Activated CD4-positive, alpha-beta T cell treated with anti-CD3 and anti-CD28 coated beads, Interleukin-2, amount 10 ng/mL, durations not matched to agents 7 days and 5 days (primary cell): Measurements from ENCODE around the gene LYSET. TPM values are rescaled to one million over a fixed set of nuclear protein-coding genes. Genes with fewer than 3 reads are reported as not detected.
"Not testable (repeated sequence)": the region's sequence is repeated elsewhere in the genome, so short reads cannot be mapped to it uniquely, and the experiment has no call there.

Experiments used
- CTCF ChIA-PET: fragments of 350-600 bp; sonication (Branson Sonifier 250); formaldehyde crosslinking; loops from one replicate; lab custom pipeline; 2021; ENCODE audit warnings: antibody characterized with exemption; lab: Charles Lee
- POLR2A ChIA-PET: fragments of 350-600 bp; sonication (Branson Sonifier 250); formaldehyde crosslinking; loops from one replicate; lab custom pipeline; 2021; ENCODE audit warnings: antibody characterized with exemption; lab: Charles Lee
- DNase-seq: peaks from one replicate; pipeline ENCODE4 v3.0.0-alpha.2; 2020
- H3K27ac Mint-ChIP-seq: one replicate; pipeline ENCODE4 v1.8.0; 2021; ENCODE audit warnings: mild to moderate bottlenecking, moderate library complexity, mixed read lengths
- H3K27me3 Mint-ChIP-seq: one replicate; pipeline ENCODE4 v1.8.0; 2021; ENCODE audit warnings: mixed read lengths
- H3K36me3 Mint-ChIP-seq: one replicate; pipeline ENCODE4 v1.8.0; 2021; ENCODE audit warnings: low read depth, mixed read lengths
- H3K4me1 Mint-ChIP-seq: one replicate; pipeline ENCODE4 v1.8.0; 2021; ENCODE audit warnings: mixed read lengths
- H3K4me3 Mint-ChIP-seq: one replicate; pipeline ENCODE4 v1.8.0; 2021; ENCODE audit warnings: mild to moderate bottlenecking, moderate library complexity, mixed read lengths
- H3K9me3 Mint-ChIP-seq: one replicate; pipeline ENCODE4 v1.8.0; 2021; ENCODE audit warnings: mixed read lengths
- total RNA-seq, 2 experiments: library from RNA; stranded (reverse); gene quantifications; one replicate each; pipeline ENCODE4 v1.2.3, GENCODE V29; 2021

LYSET gene
- total RNA-seq, 2 experiments from 2014 or later = 10.8 to 11.0 TPM

- H3K9me3 Mint-ChIP-seq = no peaks in the 10 kb centered on the region
- H3K4me3 Mint-ChIP-seq = no peak overlapping the region
- ChIA-PET CTCF (interaction anchor here (1.3 kb wide), 1 partner anchor 11 kb away, joined by 4 read pairs; no protein-coding TSS in a partner anchor), POLR2A (no interaction called here)
- no peaks in the 10 kb centered on the region for H3K36me3 Mint-ChIP-seq
- H3K4me1 Mint-ChIP-seq = no peaks in the 10 kb centered on the region
- H3K27ac Mint-ChIP-seq = no peak overlapping the region
- no peaks in the 10 kb centered on the region for H3K27me3 Mint-ChIP-seq
- DNase-seq = no peak
These were observed 28.3 kb upstream of the LYSET start for GRCh38 chr14:93156693-93157369.

GRCh38 chr14:93158349-93158748 is 26.8 kb upstream of the LYSET start:
- H3K4me1 Mint-ChIP-seq, H3K27me3 Mint-ChIP-seq, DNase-seq, H3K27ac Mint-ChIP-seq, H3K4me3 Mint-ChIP-seq, POLR2A ChIA-PET, H3K36me3 Mint-ChIP-seq, H3K9me3 Mint-ChIP-seq, CTCF ChIA-PET: not testable (repeated sequence)

- H3K36me3 Mint-ChIP-seq, H3K9me3 Mint-ChIP-seq, H3K4me1 Mint-ChIP-seq, POLR2A ChIA-PET, H3K4me3 Mint-ChIP-seq, H3K27me3 Mint-ChIP-seq, H3K27ac Mint-ChIP-seq: not testable (repeated sequence)
- CTCF ChIA-PET = interaction anchor here (0.6 kb wide), 1 partner anchor 1402 kb away, joined by 5 read pairs; no protein-coding TSS in a partner anchor
- DNase-seq = peak; percentile 17
These were observed 25.3 kb upstream of the LYSET start for GRCh38 chr14:93159625-93160352.

- Mint-ChIP-seq H3K36me3 (no peaks in the 10 kb centered on the region), H3K4me3 (no peak overlapping the region), H3K27me3 (no peaks in the 10 kb centered on the region), H3K27ac (no peak overlapping the region), H3K4me1 (no peaks in the 10 kb centered on the region), H3K9me3 (no peaks in the 10 kb centered on the region)
- peak; percentile 14 for DNase-seq
- POLR2A ChIA-PET = no interaction called here
- CTCF ChIA-PET = no interaction called here
These were observed 24.7 kb upstream of the LYSET start for GRCh38 chr14:93160353-93160801.

DNA sequence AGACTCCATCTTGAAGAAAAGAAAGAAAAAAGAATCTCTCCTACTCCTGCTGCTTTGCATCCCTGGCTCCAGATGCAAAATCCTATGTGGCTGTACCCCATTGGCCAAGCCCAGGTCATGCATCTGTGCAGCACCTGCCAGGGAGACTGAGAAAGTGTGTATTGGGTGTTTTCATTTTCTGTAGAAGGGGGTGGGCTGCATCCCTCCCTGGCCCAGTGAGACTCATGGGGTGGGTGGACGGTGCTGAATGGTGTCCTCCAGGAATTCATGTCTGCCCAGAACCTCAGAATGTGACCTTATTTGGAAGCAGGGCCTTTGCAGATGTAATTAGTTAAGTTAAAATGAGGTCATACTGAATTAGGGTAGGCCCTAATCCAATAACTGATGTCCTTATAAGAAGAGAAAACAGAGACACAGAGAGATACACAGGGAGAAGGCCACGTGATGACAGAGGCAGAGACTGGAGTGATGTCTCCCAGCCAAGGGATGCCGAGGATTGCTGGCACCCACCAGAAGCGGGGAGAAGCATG is 23.6 kb upstream of the LYSET start:
- CTCF ChIA-PET = no interaction called here

DNA sequence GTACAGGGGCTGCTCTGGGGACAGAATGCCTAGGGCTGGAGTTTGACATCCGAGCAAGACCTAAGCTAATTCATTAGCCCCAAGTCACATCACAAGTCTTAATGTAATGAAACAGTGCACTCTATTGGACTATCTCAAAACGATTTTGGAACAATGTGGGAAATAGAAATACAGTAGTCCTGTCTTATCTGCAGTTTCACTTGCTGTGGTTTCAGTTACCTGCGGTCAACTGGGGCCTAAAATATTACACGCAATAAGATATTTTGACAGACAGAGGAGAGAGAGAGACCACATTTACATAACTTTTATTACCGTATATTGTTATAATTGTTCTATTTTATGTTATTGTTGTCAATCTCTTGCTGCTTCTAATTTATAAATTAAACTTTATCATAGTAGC is 21.6 kb upstream of the LYSET start:
- ChIA-PET CTCF (no interaction called here), POLR2A (no interaction called here)
- no peaks in the 10 kb centered on the region for H3K9me3 Mint-ChIP-seq
- no peak overlapping the region for H3K27ac Mint-ChIP-seq
- H3K36me3 Mint-ChIP-seq = no peaks in the 10 kb centered on the region
- DNase-seq = no peak
- H3K4me3 Mint-ChIP-seq = no peak overlapping the region
- H3K4me1 Mint-ChIP-seq = no peaks in the 10 kb centered on the region
- no peaks in the 10 kb centered on the region for H3K27me3 Mint-ChIP-seq

More for the DNA sequence above, 23.6 kb upstream of the LYSET start:
- Mint-ChIP-seq H3K4me1 (no peaks in the 10 kb centered on the region), H3K36me3 (no peaks in the 10 kb centered on the region), H3K27me3 (no peaks in the 10 kb centered on the region), H3K9me3 (no peaks in the 10 kb centered on the region), H3K4me3 (no peak overlapping the region), H3K27ac (no peak overlapping the region)
- POLR2A ChIA-PET = no interaction called here
- no peak for DNase-seq

DNA sequence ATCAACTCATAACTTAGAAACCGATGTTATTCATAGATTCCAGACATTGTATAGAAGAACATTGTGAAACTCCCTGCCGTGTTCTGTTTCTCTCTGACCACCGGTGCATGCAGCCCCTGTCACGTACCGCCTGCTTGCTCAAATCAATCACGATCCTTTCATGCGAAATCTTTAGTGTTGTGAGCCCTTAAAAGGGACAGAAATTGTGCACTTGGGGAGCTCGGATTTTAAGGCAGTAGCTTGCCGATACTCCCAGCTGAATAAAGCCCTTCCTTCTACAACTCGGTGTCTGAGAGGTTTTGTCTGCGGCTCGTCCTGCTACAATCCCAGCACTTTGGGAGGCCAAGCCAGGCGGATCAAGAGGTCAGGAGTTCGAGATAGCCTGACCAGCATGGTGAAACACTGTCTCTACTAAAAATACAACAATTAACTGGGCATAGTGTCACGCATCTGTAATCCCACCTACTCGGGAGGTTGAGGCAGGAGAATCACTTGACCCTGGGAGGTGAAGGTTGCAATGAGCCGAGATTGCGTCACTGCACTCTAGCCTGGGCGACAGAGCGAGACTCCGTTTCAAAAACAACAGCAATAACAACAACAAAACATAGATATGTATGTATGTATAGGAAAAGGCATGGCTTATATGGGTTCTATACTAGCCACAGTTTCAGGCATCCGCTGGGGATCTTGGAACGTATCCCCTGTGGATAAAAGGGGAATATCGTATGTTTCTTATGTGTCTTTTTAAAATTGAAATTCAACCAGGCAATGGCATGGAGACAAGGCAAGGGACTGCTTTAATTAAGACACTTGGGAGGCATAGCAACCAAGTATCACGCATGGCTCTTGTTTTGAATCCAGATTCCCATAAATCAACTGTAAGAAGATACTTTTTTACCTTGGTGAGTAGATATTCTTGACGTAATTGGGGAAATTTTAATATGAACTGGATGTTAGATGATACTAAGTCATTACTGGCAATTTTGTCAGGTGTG is 19.5 kb upstream of the LYSET start:
- CTCF ChIA-PET, H3K27me3 Mint-ChIP-seq, H3K9me3 Mint-ChIP-seq, DNase-seq, H3K4me3 Mint-ChIP-seq, H3K27ac Mint-ChIP-seq, POLR2A ChIA-PET, H3K36me3 Mint-ChIP-seq, H3K4me1 Mint-ChIP-seq: not testable (repeated sequence)

GRCh38 chr14:93168610-93169009 is 16.5 kb upstream of the LYSET start:
- H3K27ac Mint-ChIP-seq, POLR2A ChIA-PET, DNase-seq, H3K27me3 Mint-ChIP-seq, H3K36me3 Mint-ChIP-seq, H3K4me1 Mint-ChIP-seq, H3K4me3 Mint-ChIP-seq, H3K9me3 Mint-ChIP-seq: not testable (repeated sequence)
- CTCF ChIA-PET = interaction anchor here (1.2 kb wide), 2 partner anchors 27 to 217 kb away, joined by 4 read pairs; no protein-coding TSS in a partner anchor

DNA sequence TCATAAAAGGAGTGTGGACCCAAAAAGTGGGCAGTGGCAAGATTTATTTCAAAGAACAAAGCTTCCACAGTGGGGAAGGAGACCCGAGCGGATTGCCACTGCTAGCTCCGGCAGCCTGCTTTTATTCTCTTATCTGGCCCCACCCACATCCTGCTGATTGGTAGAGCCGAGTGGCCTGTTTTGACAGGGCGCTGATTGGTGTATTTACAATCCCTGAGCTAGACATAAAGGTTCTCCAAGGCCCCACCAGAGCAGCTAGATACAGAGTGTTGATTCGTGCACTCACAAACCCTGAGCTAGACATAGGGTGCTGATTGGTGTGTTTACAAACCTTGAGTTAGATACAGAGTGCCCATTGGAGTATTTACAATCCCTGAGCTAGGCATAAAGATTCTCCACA is 15.5 kb upstream of the LYSET start:
- H3K4me1 Mint-ChIP-seq, H3K27ac Mint-ChIP-seq, DNase-seq, POLR2A ChIA-PET, H3K36me3 Mint-ChIP-seq, H3K4me3 Mint-ChIP-seq, H3K27me3 Mint-ChIP-seq, H3K9me3 Mint-ChIP-seq: not testable (repeated sequence)
- CTCF ChIA-PET = interaction anchor here (1.3 to 2.1 kb wide), 2 partner anchors 9 to 15 kb away, joined by 4 to 7 read pairs; partner anchors contain the start of genes LYSET and MOAP1

DNA sequence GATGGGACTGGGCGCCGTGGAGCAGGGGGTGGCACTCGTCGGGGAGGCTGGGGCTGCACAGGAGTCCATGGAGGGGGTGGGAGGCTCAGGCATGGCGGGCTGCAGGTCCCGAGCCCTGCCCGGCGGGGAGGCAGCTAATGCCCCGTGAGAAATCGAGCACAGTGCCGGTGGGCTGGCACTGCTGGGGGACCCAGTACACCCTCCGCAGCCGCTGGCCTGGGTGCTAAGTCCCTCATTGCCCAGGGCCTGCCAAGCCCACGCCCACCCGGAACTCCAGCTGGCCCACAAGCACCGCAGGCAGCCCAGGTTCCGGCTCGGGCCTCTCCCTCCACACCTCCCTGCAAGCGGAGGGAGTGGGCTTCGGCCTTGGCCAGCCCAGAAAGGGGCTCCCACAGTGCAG is 15.0 kb upstream of the LYSET start:
- H3K36me3 Mint-ChIP-seq, H3K27me3 Mint-ChIP-seq, H3K9me3 Mint-ChIP-seq, POLR2A ChIA-PET, H3K27ac Mint-ChIP-seq, DNase-seq, H3K4me1 Mint-ChIP-seq, H3K4me3 Mint-ChIP-seq: not testable (repeated sequence)
- CTCF ChIA-PET = interaction anchor here (1.3 to 2.1 kb wide), 2 partner anchors 9 to 14 kb away, joined by 4 to 7 read pairs; partner anchors contain the start of genes LYSET and MOAP1

- no peaks in the 10 kb centered on the region for H3K36me3 Mint-ChIP-seq
- CTCF ChIA-PET = interaction anchor here (2.1 kb wide), 1 partner anchor 13 kb away, joined by 7 read pairs; the partner anchor contains the start of genes LYSET and MOAP1
- no peak overlapping the region for H3K4me3 Mint-ChIP-seq
- no peak overlapping the region for H3K27ac Mint-ChIP-seq
- POLR2A ChIA-PET = interaction anchor here (0.6 to 0.7 kb wide), 2 partner anchors 13 to 77 kb away, joined by 3 to 5 read pairs; no protein-coding TSS in a partner anchor
- DNase-seq = no peak
- H3K9me3 Mint-ChIP-seq = no peaks in the 10 kb centered on the region
- peaks cover 3% of the 10 kb centered on the region for H3K27me3 Mint-ChIP-seq
- H3K4me1 Mint-ChIP-seq = no peaks in the 10 kb centered on the region
These were observed 13.7 kb upstream of the LYSET start for GRCh38 chr14:93171376-93171775.

DNA sequence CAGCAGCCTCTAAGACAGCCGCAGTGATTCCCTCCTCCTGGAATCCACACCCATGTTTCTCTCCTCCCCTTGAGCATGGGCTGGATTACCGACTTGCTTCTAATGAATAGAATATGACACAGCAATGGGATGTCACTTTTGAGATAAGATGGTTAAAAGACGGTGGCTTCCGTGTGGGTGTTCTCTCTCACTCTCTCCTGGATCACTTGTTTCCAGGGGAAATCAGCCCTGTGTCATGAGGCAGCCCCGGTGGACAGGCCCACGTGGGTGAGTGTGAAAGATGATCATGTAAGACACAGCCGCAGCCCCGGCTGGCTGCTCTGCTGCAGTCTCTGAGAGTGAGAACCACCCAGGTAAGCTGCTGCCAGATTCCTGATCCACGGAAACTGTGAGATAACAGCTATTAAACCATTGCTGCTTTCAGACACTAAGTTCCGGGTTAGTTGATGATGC is 11.1 kb upstream of the LYSET start:
- ChIA-PET CTCF (interaction anchor here (0.6 to 1.5 kb wide), 3 partner anchors 10 to 439 kb away, joined by 4 to 6 read pairs (median 5); no protein-coding TSS in a partner anchor), POLR2A (no interaction called here)
- Mint-ChIP-seq H3K9me3 (no peaks in the 10 kb centered on the region), H3K27ac (no peak overlapping the region), H3K36me3 (no peaks in the 10 kb centered on the region), H3K27me3 (peaks cover 3% of the 10 kb centered on the region), H3K4me1 (peaks cover 6% of the 10 kb centered on the region), H3K4me3 (no peak overlapping the region)
- no peak for DNase-seq
